Activated CD4-positive, alpha-beta T cell treated with anti-CD3 and anti-CD28 coated beads, Interleukin-2, Interleukin-4, amounts not matched to agents 100 ng/mL and 50 ng/mL, durations not matched to agents 16 hours and 8 hours (primary cell): ENCODE results near the gene MRPS2.
"Not testable (repeated sequence)": the region's sequence is repeated elsewhere in the genome, so short reads cannot be mapped to it uniquely, and the experiment has no call there.

Source experiments
- DNase-seq: peaks from one replicate; pipeline ENCODE4 v3.0.0-alpha.2; 2020; ENCODE audit warnings: low spot score

MRPS2 gene

GRCh38 chr9:135514342-135515082, 14.0 kb downstream of the MRPS2 start:
- no peak for DNase-seq

GRCh38 chr9:135515083-135515951, 14.8 kb downstream of the MRPS2 start:
- no peak for DNase-seq

GRCh38 chr9:135516132-135516860, 15.8 kb downstream of the MRPS2 start:
- DNase-seq = peak; percentile 19

GRCh38 chr9:135517407-135517822, 16.9 kb downstream of the MRPS2 start:
- no peak for DNase-seq

GRCh38 chr9:135519179-135519971, 18.9 kb downstream of the MRPS2 start:
- DNase-seq = no peak

- no peak for DNase-seq
Measured at GRCh38 chr9:135520916-135521607, 20.6 kb downstream of the MRPS2 start, which contains the start of gene LCN1. Gene LCN1 (plus strand): TSS chr9:135521440. CDS start chr9:135521498, 58 bp downstream.

- no peak for DNase-seq
Measured at GRCh38 chr9:135521608-135522095, 21.2 kb downstream of the MRPS2 start.

GRCh38 chr9:135522137-135522877, 21.8 kb downstream of the MRPS2 start:
- no peak for DNase-seq

- no peak for DNase-seq
Measured at GRCh38 chr9:135522931-135523330, 22.4 kb downstream of the MRPS2 start.

- DNase-seq = no peak
Measured at GRCh38 chr9:135523521-135524129, 23.1 kb downstream of the MRPS2 start.

- no peak for DNase-seq
Measured at GRCh38 chr9:135524130-135524861, 23.8 kb downstream of the MRPS2 start.

GRCh38 chr9:135525241-135526088, 25.0 kb downstream of the MRPS2 start:
- DNase-seq = no peak

GRCh38 chr9:135526089-135526729, 25.7 kb downstream of the MRPS2 start:
- DNase-seq = no peak

- DNase-seq = no peak
Measured at GRCh38 chr9:135526730-135527571, 26.5 kb downstream of the MRPS2 start.

- not testable (repeated sequence) for DNase-seq
Measured at GRCh38 chr9:135528842-135529435, 28.5 kb downstream of the MRPS2 start.

- DNase-seq = no peak
Measured at GRCh38 chr9:135530146-135530545, 29.7 kb downstream of the MRPS2 start.
